ENCODE measurements around the gene ATRAID. TPM values are rescaled to one million over a fixed set of nuclear protein-coding genes. Genes with fewer than 3 reads are reported as not detected.
A peak's percentile ranks its signal among the peaks of the same experiment; 100 is the strongest.

Gene ATRAID
- total RNA-seq, 1 experiment from 2014 or later, result 97.2 TPM

- Mint-ChIP-seq H3K27me3 (ENCODE audit: low read depth) (no peaks in the 10 kb centered on the region), H3K9me3 (peaks cover 11% of the 10 kb centered on the region), H3K4me3 (no peak overlapping the region), H3K4me1 (peaks cover 24% of the 10 kb centered on the region), H3K36me3 (peaks cover 9% of the 10 kb centered on the region; the same call in 1 of the 2 replicates), H3K27ac (no peak overlapping the region)
- DNase-seq (ENCODE audit: low spot score) (no peak), ATAC-seq (no peak)
- POLR2A ChIA-PET, result no interaction called here
- TF ChIP-seq MLX (CRISPR knock-in tag; IDR thresholded peaks at IDR 0.05) (no peak), ZNF396 (CRISPR knock-in tag; IDR thresholded peaks at IDR 0.05; ENCODE audit: borderline replicate concordance) (no peak), CBFB (CRISPR knock-in tag; IDR thresholded peaks at IDR 0.05; ENCODE audit: low read depth) (no peak), TP53 (CRISPR knock-in tag; IDR thresholded peaks at IDR 0.05) (no peak)
- CTCF ChIA-PET, result interaction anchor here (0.7 to 1.2 kb wide), 2 partner anchors 11 to 12 kb away, joined by 3 read pairs; no protein-coding TSS in a partner anchor
Observed at GRCh38 chr2:27162151-27163121, 49.4 kb upstream of the ATRAID start.

GRCh38 chr2:27164960-27165763 is 46.7 kb upstream of the ATRAID start:
- ChIA-PET POLR2A (no interaction called here), CTCF (interaction anchor here (1.3 to 3.2 kb wide), 2 partner anchors 14 to 31 kb away, joined by 4 to 9 read pairs; no protein-coding TSS in a partner anchor)
- H3K4me3 Mint-ChIP-seq, result no peak overlapping the region
- H3K27me3 Mint-ChIP-seq (ENCODE audit: low read depth), result no peaks in the 10 kb centered on the region
- no peak for TF ChIP-seq GABPB1 (CRISPR knock-in tag; IDR thresholded peaks at IDR 0.05)
- TF ChIP-seq PRRX2 (CRISPR knock-in tag; IDR thresholded peaks at IDR 0.05), result no peak
- no peak for TF ChIP-seq MXD4 (CRISPR knock-in tag; IDR thresholded peaks at IDR 0.05; ENCODE audit: borderline replicate concordance)
- no peak for TF ChIP-seq FOXK1 (CRISPR knock-in tag; IDR thresholded peaks at IDR 0.05)
- no peak for TF ChIP-seq MLX (CRISPR knock-in tag; IDR thresholded peaks at IDR 0.05)
- TF ChIP-seq ZNF423 (CRISPR knock-in tag; IDR thresholded peaks at IDR 0.05), result no peak
- no peak for TF ChIP-seq NFE2L1 (CRISPR knock-in tag; IDR thresholded peaks at IDR 0.05)
- TF ChIP-seq PREB (CRISPR knock-in tag; IDR thresholded peaks at IDR 0.05; ENCODE audit: borderline replicate concordance), result no peak
- no peak for TF ChIP-seq ATF2 (CRISPR knock-in tag; IDR thresholded peaks at IDR 0.05; ENCODE audit: borderline replicate concordance, low read depth)
- TF ChIP-seq ZNF532 (CRISPR knock-in tag; IDR thresholded peaks at IDR 0.05; ENCODE audit: borderline replicate concordance), result no peak
- TF ChIP-seq ZNF219 (CRISPR knock-in tag; IDR thresholded peaks at IDR 0.05; ENCODE audit: borderline replicate concordance), result no peak
- TF ChIP-seq ZNF512 (CRISPR knock-in tag; IDR thresholded peaks at IDR 0.05; ENCODE audit: borderline replicate concordance), result no peak
- no peak for TF ChIP-seq CDX4 (CRISPR knock-in tag; IDR thresholded peaks at IDR 0.05; ENCODE audit: borderline replicate concordance)
- peaks cover 21% of the 10 kb centered on the region for H3K4me1 Mint-ChIP-seq
- H3K36me3 Mint-ChIP-seq, result peaks cover 9% of the 10 kb centered on the region; the same call in 1 of the 2 replicates
- peaks cover 11% of the 10 kb centered on the region for H3K9me3 Mint-ChIP-seq
- DNase-seq (ENCODE audit: low spot score), result no peak
- no peak overlapping the region for H3K27ac Mint-ChIP-seq
- peak; percentile 29; the same call in 1 of the 2 replicates for ATAC-seq
